Daoy (cell line): Measurements from ENCODE around the gene LRIF1. TPM values are rescaled to one million over a fixed set of nuclear protein-coding genes. Genes with fewer than 3 reads are reported as not detected.

Source experiments
- total RNA-seq: library from RNA; depleted of rRNA; stranded (reverse); fragments of >200 nt; shearing (Covaris generic); gene quantifications from 2 replicates; pipeline ENCODE4 v1.2.3, GENCODE V29; 2014; rRNA removed

The LRIF1 gene
- total RNA-seq, 1 experiment from 2014 or later, result 20.9 TPM

Other genes with a start within 250 kb of the LRIF1 start
- gene CD53, start 90.8 kb downstream of the LRIF1 start, total RNA-seq, result 0.21 and 0.46 TPM in 2 replicates
- gene DRAM2, start 176.2 kb upstream of the LRIF1 start, total RNA-seq, result 36.7 and 49.8 TPM in 2 replicates
- gene CEPT1, start 176.3 kb upstream of the LRIF1 start, total RNA-seq, result 36.5 and 36.7 TPM in 2 replicates
- gene DENND2D, start 236.7 kb upstream of the LRIF1 start, total RNA-seq, result 5.7 and 11.0 TPM in 2 replicates